Spleen (tissue), 7 donors: ENCODE data around the gene ADRA2A.

Experiments used
- CTCF ChIP-seq, 11 experiments: fragments of 200-600 bp in 7 of 11; fragments of 450-650 bp in 4 of 11; sonication (generic) in 4 of 11; IDR thresholded peaks in 8 of 11; conservative IDR thresholded peaks in 3 of 11; 1 replicate in 7 of 11; 2 replicates in 4 of 11; pipeline versions ENCODE4 v1.4.0 to v1.8.0; 2016 to 2021; ENCODE audit warnings: antibody characterized with exemption in 11 of 11, inconsistent platforms in 4 of 11, mild to moderate bottlenecking in 1 of 11
- POLR2A ChIP-seq, 3 donors: fragments of 450-650 bp; IDR thresholded peaks; one replicate each; pipeline ENCODE4 v1.5.1; 2017; ENCODE audit warnings: antibody characterized with exemption in 3 of 3, mild to moderate bottlenecking in 1 of 3
- POLR2AphosphoS5 ChIP-seq, 3 donors: sonication (generic); formaldehyde crosslinking; IDR thresholded peaks; one replicate each; pipeline ENCODE4 v1.5.1; 2017; ENCODE audit warnings: antibody characterized with exemption in 3 of 3
- donor health status: DM: no; HTN: no; CAD: no; lungs with moderate emphysema.
- donor health status: DM: no; HTN: no; CAD: no.
- donor health status: DM: no; HTN: no; CAD: no.

DNA sequence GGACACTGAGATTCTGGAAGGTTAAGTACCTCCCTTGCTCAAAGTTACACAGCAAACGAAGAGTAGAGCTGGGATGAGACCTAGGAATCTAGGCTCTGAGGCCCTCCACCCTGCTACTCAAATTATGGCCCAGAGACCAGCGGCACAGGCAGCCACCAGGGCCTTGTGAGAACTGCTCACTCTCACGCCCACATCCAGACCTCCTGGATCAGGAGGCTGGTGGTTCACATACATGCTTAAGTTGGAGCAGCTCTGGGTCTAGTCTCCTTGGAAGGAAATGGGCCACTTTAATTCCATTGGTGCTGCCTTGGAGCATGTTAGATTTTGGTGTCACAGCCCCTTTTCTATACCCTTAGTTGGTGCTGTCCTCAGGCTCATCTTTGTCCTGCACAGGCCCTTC, 41.9 kb downstream of the ADRA2A start:
- TF ChIP-seq CTCF (IDR thresholded peaks at IDR 0.05 in 8 of 11, conservative IDR thresholded peaks at IDR 0.05 in 3 of 11) (no peak), POLR2A (IDR thresholded peaks at IDR 0.05) (no peak), POLR2AphosphoS5 (IDR thresholded peaks at IDR 0.05) (no peak)
